TTC549 (cell line): Measurements from ENCODE around the gene CD86.

Experiments used
- FAIRE-seq: peaks from 2 replicates; lab custom pipeline; 2012; peaks lifted over from hg19 to GRCh38; lab: Jason Lieb, UNC

Gene CD86

GRCh38 chr3:122092460-122093165 lies 37.5 kb downstream of the CD86 start:
- FAIRE-seq, result no peak

- no peak for FAIRE-seq
Observed at GRCh38 chr3:122094125-122094524, 39.0 kb downstream of the CD86 start.

GRCh38 chr3:122094693-122095092 lies 39.5 kb downstream of the CD86 start:
- no peak for FAIRE-seq

- FAIRE-seq, result no peak
Observed at GRCh38 chr3:122097141-122097540, 42.0 kb downstream of the CD86 start.

GRCh38 chr3:122098611-122099010 lies 43.4 kb downstream of the CD86 start:
- no peak for FAIRE-seq

GRCh38 chr3:122099255-122099654 lies 44.1 kb downstream of the CD86 start:
- no peak for FAIRE-seq

GRCh38 chr3:122100083-122100482 lies 44.9 kb downstream of the CD86 start:
- FAIRE-seq, result no peak

- no peak for FAIRE-seq
Observed at GRCh38 chr3:122100591-122101463, 45.7 kb downstream of the CD86 start.

GRCh38 chr3:122101646-122102045 lies 46.5 kb downstream of the CD86 start:
- FAIRE-seq, result peak; percentile 23

- no peak for FAIRE-seq
Observed at GRCh38 chr3:122102191-122102935, 47.2 kb downstream of the CD86 start.

- no peak for FAIRE-seq
Observed at GRCh38 chr3:122103821-122104514, 48.8 kb downstream of the CD86 start.

GRCh38 chr3:122104515-122105194 lies 49.5 kb downstream of the CD86 start:
- FAIRE-seq, result no peak

- no peak for FAIRE-seq
Observed at GRCh38 chr3:122105626-122106025, 50.5 kb downstream of the CD86 start.

GRCh38 chr3:122107171-122107570 lies 52.0 kb downstream of the CD86 start:
- no peak for FAIRE-seq

- FAIRE-seq, result no peak
Observed at GRCh38 chr3:122111974-122112373, 56.8 kb downstream of the CD86 start.

- no peak for FAIRE-seq
Observed at GRCh38 chr3:122112754-122113153, 57.6 kb downstream of the CD86 start.

GRCh38 chr3:122123850-122124249 lies 68.7 kb downstream of the CD86 start:
- no peak for FAIRE-seq

- FAIRE-seq, result no peak
Observed at GRCh38 chr3:122132949-122133540, 77.9 kb downstream of the CD86 start.

GRCh38 chr3:122146466-122146865 lies 91.3 kb downstream of the CD86 start:
- FAIRE-seq, result no peak

GRCh38 chr3:122148941-122149627 lies 93.9 kb downstream of the CD86 start:
- no peak for FAIRE-seq

GRCh38 chr3:122151480-122151879 lies 96.3 kb downstream of the CD86 start:
- no peak for FAIRE-seq
